Kidney (tissue), 14 donors: ENCODE data around the gene CBR3. TPM values are rescaled to one million over a fixed set of nuclear protein-coding genes. Genes with fewer than 3 reads are reported as not detected.

Source experiments
- DNase-seq, 5 donors: peaks; one replicate each; pipeline ENCODE4 v3.0.0-alpha.2; 2013 to 2020
- FAIRE-seq: peaks from 2 replicates; lab custom pipeline; 2012; peaks lifted over from hg19 to GRCh38; lab: Jason Lieb, UNC
- H3K27ac ChIP-seq, 2 donors: one replicate each; pipeline ENCODE4 v1.7.0; 2013; ENCODE audit warnings: low read depth in 2 of 2, low read length in 2 of 2, inconsistent platforms in 1 of 2
- H3K27me3 ChIP-seq: one replicate; pipeline ENCODE4 v1.7.1; 2013; ENCODE audit warnings: low read length, inconsistent platforms; ENCODE audit not compliant: control insufficient read depth, insufficient read depth
- H3K36me3 ChIP-seq, 3 donors: one replicate each; pipeline versions ENCODE4 v1.7.0 to v1.7.1; 2013; ENCODE audit warnings: low read length in 3 of 3, control low read depth in 1 of 3, inconsistent platforms in 1 of 3; ENCODE audit not compliant: insufficient read depth in 3 of 3, control insufficient read depth in 2 of 3
- H3K4me1 ChIP-seq, 3 donors: one replicate each; pipeline versions ENCODE4 v1.7.0 to v1.7.1; 2013; ENCODE audit warnings: low read length in 3 of 3, inconsistent platforms in 1 of 3, low read depth in 1 of 3; ENCODE audit not compliant: control insufficient read depth in 2 of 3, insufficient read depth in 2 of 3
- H3K4me3 ChIP-seq, 3 donors: one replicate each; pipeline versions ENCODE4 v1.7.0 to v1.8.1; 2013; ENCODE audit warnings: low read length in 3 of 3, control low read depth in 1 of 3, inconsistent platforms in 1 of 3
- H3K9ac ChIP-seq, 3 donors: one replicate each; pipeline versions ENCODE4 v1.7.0 to v1.7.1; 2013; ENCODE audit warnings: low read length in 3 of 3, control low read depth in 1 of 3, inconsistent platforms in 1 of 3
- H3K9me3 ChIP-seq, 3 donors: one replicate each; pipeline versions ENCODE4 v1.7.0 to v1.7.1; 2013; ENCODE audit warnings: low read length in 3 of 3, control low read depth in 1 of 3, inconsistent platforms in 1 of 3; ENCODE audit not compliant: control insufficient read depth in 2 of 3, insufficient read depth in 1 of 3
- intact Hi-C: fragments of 100-400 bp; cut with DNase I; formaldehyde crosslinking; loops from one replicate; pipeline ENCODE4 v1.11.1; 2022
- polyA plus RNA-seq: library from polyadenylated mRNA; stranded (reverse); fragments of 350-450 nt; fragmentation: Illumina TruSeq; extraction: RNeasy Lipid Tissue Mini Kit (QIAGEN cat#74804); gene quantifications from one replicate; pipeline ENCODE4 v1.2.3, GENCODE V29; 2014; ENCODE audit warnings: low read depth, low replicate concordance; ENCODE audit not compliant: insufficient read depth
- total RNA-seq: library from RNA; stranded (reverse); fragmentation: NEBNext Ultra II Directional; extraction: Animal tissue kit (Norgen Biotek cat#: 25700); gene quantifications from one replicate; pipeline ENCODE4 v1.2.1, GENCODE V29; 2021
- TF ChIP-seq, protein P1 (sequence below): IDR thresholded peaks from 3 replicates; pipeline ENCODE4 v1.5.1; 2012; ENCODE audit warnings: mild to moderate bottlenecking, moderate library complexity, borderline replicate concordance; ENCODE audit not compliant: insufficient read depth; ENCODE audit errors: extremely low read depth
- donor health status: control.
- donor health status: control.
- donor health status: control.
- donor health status: control.
- donor health status: control.
- donor health status: DM: yes; HTN: yes; CAD: no.
- donor health status: Normal renal cell carcinoma (clear cell type).

Gene CBR3
- total and polyA plus RNA-seq, 2 donors from 2014 or later: 2.6 to 5.9 TPM

DNA sequence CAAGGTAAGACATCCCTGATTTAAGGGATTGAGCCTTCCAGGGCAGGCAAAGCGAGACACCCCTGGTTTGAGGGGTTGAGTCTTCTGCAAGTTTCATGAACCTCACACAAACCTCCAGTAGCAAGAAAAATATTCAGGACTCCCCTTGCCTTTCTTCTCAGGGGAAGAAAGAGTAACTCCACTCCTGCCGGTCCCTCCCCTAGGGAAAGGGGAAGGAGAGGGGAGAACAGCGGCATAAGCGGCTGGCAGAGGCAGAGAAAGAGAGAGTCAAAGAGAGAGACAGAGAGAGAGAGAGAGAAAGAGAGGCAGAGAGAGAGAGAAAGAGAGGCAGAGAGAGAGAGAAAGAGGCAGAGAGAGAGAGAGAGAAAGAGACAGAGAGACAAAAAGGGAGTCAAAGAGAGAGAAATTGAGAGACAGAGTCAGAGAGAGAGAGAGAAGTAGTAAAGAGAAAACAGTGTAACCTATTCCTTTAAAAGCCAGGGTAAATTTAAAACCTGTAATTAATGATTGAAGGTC lies 29.5 kb upstream of the CBR3 start:
- Histone ChIP-seq H3K27ac (peak overlapping the region; percentile 64 to 69), H3K27me3 (no peaks in the 10 kb centered on the region), H3K4me3 (peak overlapping the region; percentile 53 to 73 (median 65)), H3K36me3 (no peaks in the 10 kb centered on the region), H3K4me1 (peaks cover 0 to 5% (median 0%) of the 10 kb centered on the region in 3 donors), H3K9ac (peak overlapping the region in 2 of 3 donors; percentile 42 to 68), H3K9me3 (no peaks in the 10 kb centered on the region)
- FAIRE-seq (no peak), DNase-seq (peak in 1 of 5 donors; percentile 34)
- TF ChIP-seq, protein P1, sequence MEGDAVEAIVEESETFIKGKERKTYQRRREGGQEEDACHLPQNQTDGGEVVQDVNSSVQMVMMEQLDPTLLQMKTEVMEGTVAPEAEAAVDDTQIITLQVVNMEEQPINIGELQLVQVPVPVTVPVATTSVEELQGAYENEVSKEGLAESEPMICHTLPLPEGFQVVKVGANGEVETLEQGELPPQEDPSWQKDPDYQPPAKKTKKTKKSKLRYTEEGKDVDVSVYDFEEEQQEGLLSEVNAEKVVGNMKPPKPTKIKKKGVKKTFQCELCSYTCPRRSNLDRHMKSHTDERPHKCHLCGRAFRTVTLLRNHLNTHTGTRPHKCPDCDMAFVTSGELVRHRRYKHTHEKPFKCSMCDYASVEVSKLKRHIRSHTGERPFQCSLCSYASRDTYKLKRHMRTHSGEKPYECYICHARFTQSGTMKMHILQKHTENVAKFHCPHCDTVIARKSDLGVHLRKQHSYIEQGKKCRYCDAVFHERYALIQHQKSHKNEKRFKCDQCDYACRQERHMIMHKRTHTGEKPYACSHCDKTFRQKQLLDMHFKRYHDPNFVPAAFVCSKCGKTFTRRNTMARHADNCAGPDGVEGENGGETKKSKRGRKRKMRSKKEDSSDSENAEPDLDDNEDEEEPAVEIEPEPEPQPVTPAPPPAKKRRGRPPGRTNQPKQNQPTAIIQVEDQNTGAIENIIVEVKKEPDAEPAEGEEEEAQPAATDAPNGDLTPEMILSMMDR: no peak
- intact Hi-C loops: no loop called here

DNA sequence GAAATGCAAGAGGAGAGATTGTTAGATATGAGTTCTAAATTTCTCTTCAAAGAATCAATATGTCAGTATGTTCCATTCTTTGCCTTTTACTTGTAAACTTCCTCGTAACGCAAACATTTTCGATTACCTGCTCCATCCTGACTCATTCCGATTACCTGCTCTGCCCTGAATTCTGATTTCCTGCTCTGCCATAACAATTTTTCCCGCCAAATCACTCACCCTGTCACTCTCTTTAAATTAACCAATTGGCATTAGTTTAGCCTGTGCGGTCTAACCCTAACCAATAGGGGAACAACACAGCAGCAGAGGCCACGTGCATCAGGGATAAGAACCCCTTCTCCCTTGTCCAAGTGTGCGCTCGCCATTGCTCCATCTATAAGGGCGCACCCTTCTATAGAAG lies 25.0 kb upstream of the CBR3 start:
- H3K36me3 ChIP-seq: no peaks in the 10 kb centered on the region
- TF ChIP-seq, protein P1: no peak
- H3K27me3 ChIP-seq: no peaks in the 10 kb centered on the region
- H3K9me3 ChIP-seq: no peaks in the 10 kb centered on the region
- intact Hi-C loops: no loop called here
- FAIRE-seq (no peak), DNase-seq (no peak)
- no peak overlapping the region for H3K4me3 ChIP-seq
- no peak overlapping the region for H3K27ac ChIP-seq
- H3K4me1 ChIP-seq: peaks cover 0 to 5% (median 5%) of the 10 kb centered on the region in 3 donors
- H3K9ac ChIP-seq: no peak overlapping the region

DNA sequence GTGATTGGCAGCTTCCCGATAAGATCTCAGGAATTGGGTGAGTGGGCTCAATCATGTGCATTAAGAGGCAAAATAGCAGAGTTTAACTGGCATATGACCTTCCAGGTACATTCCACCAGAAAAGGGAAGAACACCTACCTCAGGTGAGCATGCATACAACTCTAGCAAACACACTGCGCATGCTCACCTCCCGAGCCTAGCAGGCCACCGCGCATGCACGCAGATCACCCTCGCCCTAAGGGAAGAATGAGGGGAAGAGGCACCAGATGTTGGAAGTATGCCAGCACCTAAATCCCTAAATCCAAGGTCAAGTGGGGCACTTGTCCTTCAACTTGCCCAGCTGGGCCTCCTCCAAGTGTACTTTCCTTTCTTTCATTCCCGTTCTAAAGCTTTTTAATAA lies 23.6 kb upstream of the CBR3 start:
- peaks cover 0 to 5% (median 2%) of the 10 kb centered on the region in 3 donors for H3K4me1 ChIP-seq
- TF ChIP-seq, protein P1: no peak
- intact Hi-C loops: no loop called here

More for the DNA sequence above, 23.6 kb upstream of the CBR3 start:
- no peaks in the 10 kb centered on the region for H3K9me3 ChIP-seq
- H3K9ac ChIP-seq: no peak overlapping the region
- DNase-seq (no peak), FAIRE-seq (no peak)
- no peak overlapping the region for H3K4me3 ChIP-seq
- no peaks in the 10 kb centered on the region for H3K27me3 ChIP-seq
- peak overlapping the region in 1 of 2 donors; percentile 11 for H3K27ac ChIP-seq
- H3K36me3 ChIP-seq: no peaks in the 10 kb centered on the region
